ENCODE measurements around the gene OTUB2.

OTUB2 gene

GRCh38 chr14:94026173-94026888 is at the start of gene OTUB2:
OTUB2 (plus strand) TSS chr14:94026340; CDS start chr14:94026538, 198 bp downstream.
- peak; percentile 97 to 98 for DNase-seq

- DNase-seq = peak; percentile 47 to 50
Observed at GRCh38 chr14:93976477-93977057, 49.6 kb upstream of the OTUB2 start, which contains the start of gene ASB2. ASB2 (minus strand) TSS chr14:93976570; CDS start chr14:93964539, 12,031 bp downstream.

GRCh38 chr14:93977171-93977570 is 49.0 kb upstream of the OTUB2 start:
- no peak for DNase-seq

- DNase-seq = no peak
Observed at GRCh38 chr14:93977790-93978581, 48.2 kb upstream of the OTUB2 start.

- no peak for DNase-seq
Observed at GRCh38 chr14:93978735-93979134, 47.4 kb upstream of the OTUB2 start.

GRCh38 chr14:93980456-93981201 is 45.5 kb upstream of the OTUB2 start:
- no peak for DNase-seq

GRCh38 chr14:93981316-93982229 is 44.6 kb upstream of the OTUB2 start:
- no peak for DNase-seq

- DNase-seq = no peak
Observed at GRCh38 chr14:93982230-93983007, 43.7 kb upstream of the OTUB2 start.

GRCh38 chr14:93984070-93984469 is 42.1 kb upstream of the OTUB2 start:
- no peak for DNase-seq

GRCh38 chr14:93984987-93985410 is 41.1 kb upstream of the OTUB2 start:
- DNase-seq = peak; percentile 7 to 22

GRCh38 chr14:93986955-93987354 is 39.2 kb upstream of the OTUB2 start:
- DNase-seq = no peak

GRCh38 chr14:93987376-93987775 is 38.8 kb upstream of the OTUB2 start:
- no peak for DNase-seq

GRCh38 chr14:93987815-93988476 is 38.2 kb upstream of the OTUB2 start:
- no peak for DNase-seq

GRCh38 chr14:93989939-93990338 is 36.2 kb upstream of the OTUB2 start:
- DNase-seq = no peak

GRCh38 chr14:93991212-93991611 is 34.9 kb upstream of the OTUB2 start:
- no peak for DNase-seq

GRCh38 chr14:93991649-93992048 is 34.5 kb upstream of the OTUB2 start:
- no peak for DNase-seq

- DNase-seq = no peak
Observed at GRCh38 chr14:93993382-93993781, 32.8 kb upstream of the OTUB2 start.

- DNase-seq = no peak
Observed at GRCh38 chr14:93994919-93995682, 31.0 kb upstream of the OTUB2 start.

- DNase-seq = no peak
Observed at GRCh38 chr14:93996130-93996695, 29.9 kb upstream of the OTUB2 start.

Measured in Kasumi-1 (cell line).